Testis (tissue), 2 donors: ENCODE data around the gene ADGRG3.

Experiments
- POLR2A ChIP-seq: fragments of 450-650 bp; IDR thresholded peaks from one replicate; pipeline ENCODE4 v1.6.1; 2017; ENCODE audit warnings: antibody characterized with exemption, mild to moderate bottlenecking, moderate library complexity
- TF ChIP-seq, protein P1 (sequence below), 3 experiments: fragments of 450-650 bp in 2 of 3; fragments of 200-600 bp in 1 of 3; sonication (generic) in 1 of 3; IDR thresholded peaks; one replicate each; pipeline ENCODE4 v1.5.1; 2016 to 2019; ENCODE audit warnings: antibody characterized with exemption in 3 of 3, mild to moderate bottlenecking in 2 of 3, moderate library complexity in 1 of 3

DNA sequence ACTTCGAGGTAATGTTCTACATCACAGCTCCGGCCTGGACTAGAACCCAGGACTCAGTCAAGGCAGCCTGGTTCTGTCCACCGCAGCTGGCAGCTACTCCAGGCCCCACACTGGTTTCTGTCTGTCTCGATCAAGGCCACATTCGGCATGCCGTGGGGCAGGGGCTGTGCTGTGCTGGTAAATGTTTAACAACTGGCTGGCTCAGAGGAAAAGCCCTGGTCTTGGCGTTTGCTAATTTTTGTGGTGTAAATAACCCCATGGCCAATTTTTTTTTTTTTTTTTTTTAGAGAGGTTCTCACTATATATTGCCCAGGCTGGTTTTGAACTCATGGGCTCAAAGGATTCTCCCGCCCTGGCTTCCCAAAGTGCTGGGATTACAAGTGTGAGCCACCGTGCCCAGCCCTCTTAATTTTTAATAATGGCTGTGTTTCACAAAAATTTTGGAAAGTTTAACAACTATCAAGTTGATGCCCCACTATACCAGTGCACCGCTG is 26.2 kb downstream of the ADGRG3 start:
- TF ChIP-seq, protein P1, sequence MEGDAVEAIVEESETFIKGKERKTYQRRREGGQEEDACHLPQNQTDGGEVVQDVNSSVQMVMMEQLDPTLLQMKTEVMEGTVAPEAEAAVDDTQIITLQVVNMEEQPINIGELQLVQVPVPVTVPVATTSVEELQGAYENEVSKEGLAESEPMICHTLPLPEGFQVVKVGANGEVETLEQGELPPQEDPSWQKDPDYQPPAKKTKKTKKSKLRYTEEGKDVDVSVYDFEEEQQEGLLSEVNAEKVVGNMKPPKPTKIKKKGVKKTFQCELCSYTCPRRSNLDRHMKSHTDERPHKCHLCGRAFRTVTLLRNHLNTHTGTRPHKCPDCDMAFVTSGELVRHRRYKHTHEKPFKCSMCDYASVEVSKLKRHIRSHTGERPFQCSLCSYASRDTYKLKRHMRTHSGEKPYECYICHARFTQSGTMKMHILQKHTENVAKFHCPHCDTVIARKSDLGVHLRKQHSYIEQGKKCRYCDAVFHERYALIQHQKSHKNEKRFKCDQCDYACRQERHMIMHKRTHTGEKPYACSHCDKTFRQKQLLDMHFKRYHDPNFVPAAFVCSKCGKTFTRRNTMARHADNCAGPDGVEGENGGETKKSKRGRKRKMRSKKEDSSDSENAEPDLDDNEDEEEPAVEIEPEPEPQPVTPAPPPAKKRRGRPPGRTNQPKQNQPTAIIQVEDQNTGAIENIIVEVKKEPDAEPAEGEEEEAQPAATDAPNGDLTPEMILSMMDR (IDR thresholded peaks at IDR 0.05), result no peak
- TF ChIP-seq POLR2A, result no peak
